Measurements from ENCODE around the gene CASZ1.

- no peak for TF ChIP-seq EZH2 (IDR thresholded peaks at IDR 0.05; ENCODE audit: low read length, missing control alignments)
- TF ChIP-seq CTCF (conservative IDR thresholded peaks at IDR 0.05 in 1 of 2, IDR thresholded peaks at IDR 0.05 in 1 of 2; ENCODE audit: low read depth in 1 of 2, low read length in 2 of 2): no peak
Observed at GRCh38 chr1:10738061-10739058, 58.1 kb downstream of the CASZ1 start.
